SK-N-SH treated with all-trans-retinoic acid at 6 μM for 48 hours (cell line): ENCODE measurements around the gene CDC26.

ENCODE experiments used
- ARNTL ChIP-seq: fragments of 450-650 bp; formaldehyde crosslinking; IDR thresholded peaks from 2 replicates; pipeline ENCODE4 v1.5.0; 2020; ENCODE audit warnings: low read depth, mild to moderate bottlenecking, moderate library complexity, borderline replicate concordance
- CSRNP3 ChIP-seq: fragments of 250-450 bp; sonication (Bioruptor Pico); IDR thresholded peaks from 2 replicates; pipeline ENCODE4 v1.5.1; 2021; ENCODE audit warnings: mild to moderate bottlenecking, moderate library complexity
- ISL1 ChIP-seq: fragments of 250-450 bp; sonication (Bioruptor Pico); IDR thresholded peaks from 2 replicates; pipeline ENCODE4 v2.1.2; 2022; ENCODE audit warnings: mild to moderate bottlenecking, moderate library complexity
- OSR1 ChIP-seq: fragments of 250-450 bp; sonication (Bioruptor Pico); IDR thresholded peaks from 2 replicates; pipeline ENCODE4 v1.8.0; 2022; ENCODE audit warnings: moderate library complexity, mild to moderate bottlenecking, inconsistent platforms
- PATZ1 ChIP-seq: fragments of 250-450 bp; sonication (Bioruptor Pico); IDR thresholded peaks from 2 replicates; pipeline ENCODE4 v1.8.0; 2020; ENCODE audit warnings: mild to moderate bottlenecking, moderate library complexity, borderline replicate concordance
- SNAI2 ChIP-seq: fragments of 250-450 bp; sonication (Bioruptor Pico); IDR thresholded peaks from 2 replicates; pipeline ENCODE4 v1.5.0; 2020; ENCODE audit warnings: mild to moderate bottlenecking, moderate library complexity
- ZFP3 ChIP-seq: fragments of 250-450 bp; sonication (Bioruptor Pico); IDR thresholded peaks from 2 replicates; pipeline ENCODE4 v1.5.0; 2020; ENCODE audit warnings: mild to moderate bottlenecking, moderate library complexity
- ZFP30 ChIP-seq: fragments of 450-650 bp; formaldehyde crosslinking; IDR thresholded peaks from 2 replicates; pipeline ENCODE4 v1.5.0; 2022; ENCODE audit warnings: mild to moderate bottlenecking, moderate library complexity
- ZNF565 ChIP-seq: fragments of 450-650 bp; formaldehyde crosslinking; conservative IDR thresholded peaks from 2 replicates; pipeline ENCODE4 v1.5.0; 2020; ENCODE audit warnings: low read depth, mild to moderate bottlenecking, moderate library complexity

- TF ChIP-seq ZFP30 (no peak), ZNF565 (CRISPR knock-in tag) (no peak), PATZ1 (no peak), ZFP3 (CRISPR knock-in tag) (no peak), ARNTL (CRISPR knock-in tag) (no peak), OSR1 (CRISPR knock-in tag) (no peak), ISL1 (CRISPR knock-in tag) (no peak), SNAI2 (CRISPR knock-in tag) (no peak), CSRNP3 (no peak)
These were observed 28.4 kb downstream of the CDC26 start for GRCh38 chr9:113246928-113247327.
